GM19395 (cell line): Measurements from ENCODE around the gene FN3K.
"Not testable (repeated sequence)": the region's sequence is repeated elsewhere in the genome, so short reads cannot be mapped to it uniquely, and the experiment has no call there.

Source experiments
- ATAC-seq: cut with Tn5 transposase; IDR thresholded peaks from one replicate; pipeline ENCODE4 v1.9.1; 2021; ENCODE audit warnings: mild to moderate bottlenecking, moderate library complexity; ENCODE audit not compliant: unreplicated experiment

Gene FN3K

GRCh38 chr17:82769041-82769440, 33.6 kb downstream of the FN3K start:
- no peak for ATAC-seq

GRCh38 chr17:82772026-82772425, 36.6 kb downstream of the FN3K start:
- no peak for ATAC-seq

- not testable (repeated sequence) for ATAC-seq
Observed at GRCh38 chr17:82774456-82774855, 39.0 kb downstream of the FN3K start.

- no peak for ATAC-seq
Observed at GRCh38 chr17:82775001-82775823, 39.8 kb downstream of the FN3K start.

GRCh38 chr17:82776454-82776853, 41.0 kb downstream of the FN3K start:
- ATAC-seq: no peak

GRCh38 chr17:82777778-82778375, 42.5 kb downstream of the FN3K start:
- not testable (repeated sequence) for ATAC-seq

GRCh38 chr17:82779541-82779940, 44.1 kb downstream of the FN3K start:
- no peak for ATAC-seq

GRCh38 chr17:82780195-82780594, 44.8 kb downstream of the FN3K start:
- no peak for ATAC-seq

GRCh38 chr17:82780971-82781893, 45.8 kb downstream of the FN3K start:
- ATAC-seq: no peak

GRCh38 chr17:82781894-82782274, 46.5 kb downstream of the FN3K start:
- no peak for ATAC-seq

- ATAC-seq: no peak
Observed at GRCh38 chr17:82782657-82783207, 47.3 kb downstream of the FN3K start.

- no peak for ATAC-seq
Observed at GRCh38 chr17:82783498-82783897, 48.1 kb downstream of the FN3K start.

- ATAC-seq: not testable (repeated sequence)
Observed at GRCh38 chr17:82785581-82785980, 50.2 kb downstream of the FN3K start.

- ATAC-seq: no peak
Observed at GRCh38 chr17:82786427-82786826, 51.0 kb downstream of the FN3K start.

- ATAC-seq: no peak
Observed at GRCh38 chr17:82787081-82787848, 51.9 kb downstream of the FN3K start.

- no peak for ATAC-seq
Observed at GRCh38 chr17:82788206-82789001, 53.0 kb downstream of the FN3K start.

GRCh38 chr17:82789051-82789592, 53.7 kb downstream of the FN3K start:
- no peak for ATAC-seq

- no peak for ATAC-seq
Observed at GRCh38 chr17:82789806-82790205, 54.4 kb downstream of the FN3K start.

GRCh38 chr17:82790391-82790790, 55.0 kb downstream of the FN3K start:
- no peak for ATAC-seq
